ENCODE data around the gene GPATCH1.

Gene GPATCH1

DNA sequence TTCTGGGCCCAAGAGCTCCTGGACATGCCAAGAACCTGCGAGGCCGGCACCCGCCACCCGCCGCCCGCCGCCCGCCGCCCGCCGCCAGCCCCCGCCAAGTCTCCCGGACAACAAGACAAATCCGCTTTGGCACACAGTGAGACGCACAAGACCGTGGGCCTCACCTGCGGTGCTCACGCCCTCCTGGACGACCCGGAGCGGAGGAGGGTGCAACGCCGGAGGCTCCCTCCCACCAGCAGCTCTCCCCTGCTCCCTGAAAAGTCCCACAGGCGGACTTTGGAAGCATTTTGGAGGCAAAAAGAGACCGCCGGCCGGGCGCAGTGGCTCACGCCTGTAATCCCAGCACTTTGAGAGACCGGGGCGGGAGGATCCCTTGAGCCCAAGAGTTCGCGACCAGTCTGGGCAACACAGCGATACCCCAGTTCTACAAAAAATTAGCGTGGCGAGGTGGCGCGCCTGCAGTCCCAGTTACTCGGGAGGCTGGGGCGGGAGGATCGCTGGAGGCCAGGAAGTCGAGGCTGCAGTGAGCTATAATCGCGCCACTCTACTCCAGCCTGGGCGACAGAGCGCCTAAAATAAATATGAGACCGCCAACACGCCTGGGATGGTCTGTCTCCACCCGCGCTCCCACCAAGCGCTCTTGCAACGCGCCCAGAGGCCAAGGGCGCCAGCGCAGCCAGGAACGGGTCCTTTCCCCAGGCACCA lies 17.1 kb upstream of the GPATCH1 start:
- DNase-seq = no peak

DNA sequence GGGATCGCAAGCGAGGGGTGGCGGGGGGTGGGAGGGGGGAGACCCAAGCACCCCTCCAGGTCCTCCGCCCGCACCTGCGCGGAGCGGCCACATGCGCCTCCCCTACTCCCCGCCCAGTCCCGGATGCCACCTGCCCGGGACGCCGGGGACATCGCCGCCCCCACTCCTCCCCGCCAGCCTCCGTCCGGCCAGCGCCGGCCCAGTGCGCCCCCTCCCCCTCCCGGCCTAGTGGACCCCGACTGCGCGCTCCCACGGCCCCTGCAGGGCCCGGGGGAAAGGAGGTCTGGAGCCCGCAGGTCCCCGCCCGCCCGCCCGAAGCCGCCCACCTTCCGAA lies 16.6 kb upstream of the GPATCH1 start:
- DNase-seq = no peak

DNA sequence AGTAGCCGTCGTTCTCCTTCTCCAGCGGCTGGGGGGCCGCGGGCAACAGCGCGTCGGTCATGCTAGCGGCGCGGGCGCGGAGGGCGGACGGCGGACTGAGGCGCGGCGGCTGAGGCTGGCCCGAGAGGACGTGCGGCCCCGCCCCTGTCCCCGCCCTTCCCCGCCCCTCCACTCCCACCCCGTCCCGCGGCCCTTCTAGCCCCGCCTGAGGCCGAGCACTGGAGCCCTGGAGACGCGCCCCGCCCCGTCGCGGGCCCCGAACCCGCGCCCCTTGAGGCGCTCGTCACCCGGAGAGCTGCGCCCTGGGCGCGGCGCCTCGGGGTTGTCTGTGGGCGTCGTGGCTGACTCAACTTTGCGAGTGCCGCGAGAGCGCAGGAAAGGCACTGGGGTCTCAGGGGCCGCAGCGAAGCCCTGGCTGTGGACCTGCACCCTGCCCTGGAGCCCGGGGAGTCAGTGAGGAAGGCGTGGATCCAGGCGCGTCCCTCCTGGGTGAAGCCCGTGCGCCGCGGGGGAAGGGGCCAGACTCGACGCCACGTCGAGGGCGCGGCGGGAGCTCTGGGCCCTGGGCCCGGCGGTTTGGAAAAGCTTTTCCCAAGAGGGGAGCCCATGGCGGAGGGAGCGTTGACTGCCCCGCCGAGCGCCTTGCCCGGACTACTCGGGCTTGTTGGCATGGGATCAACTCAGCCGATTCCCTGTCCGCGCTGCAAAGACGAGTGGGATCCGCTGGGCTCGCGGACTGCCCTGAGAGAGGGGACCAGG lies 16.0 kb upstream of the GPATCH1 start, which contains the start of gene RHPN2:
Gene RHPN2 (minus strand): TSS at position 97 of the 759 bp plus-strand sequence. CDS start 36 bp downstream, at position 61.
- no peak for DNase-seq

DNA sequence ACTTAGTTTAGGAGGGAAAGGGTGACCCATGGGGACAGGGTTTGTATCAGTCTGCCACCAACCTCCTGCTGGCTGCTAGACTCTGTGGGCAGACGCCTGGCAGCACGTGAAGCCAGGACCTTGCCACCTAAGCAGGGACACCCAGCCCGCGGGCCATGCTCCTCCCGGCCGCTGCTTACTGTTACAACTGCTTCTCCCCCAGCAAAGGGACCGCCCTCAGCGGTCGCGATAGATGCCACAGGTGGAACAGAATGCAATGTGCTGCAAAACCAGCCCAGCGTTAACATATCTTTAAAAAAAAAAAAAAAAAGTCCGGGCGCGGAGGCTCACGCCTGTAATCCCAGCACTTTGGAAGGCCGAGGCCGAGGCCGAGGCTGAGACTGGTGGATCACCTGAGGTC lies 14.4 kb upstream of the GPATCH1 start:
- no peak for DNase-seq

DNA sequence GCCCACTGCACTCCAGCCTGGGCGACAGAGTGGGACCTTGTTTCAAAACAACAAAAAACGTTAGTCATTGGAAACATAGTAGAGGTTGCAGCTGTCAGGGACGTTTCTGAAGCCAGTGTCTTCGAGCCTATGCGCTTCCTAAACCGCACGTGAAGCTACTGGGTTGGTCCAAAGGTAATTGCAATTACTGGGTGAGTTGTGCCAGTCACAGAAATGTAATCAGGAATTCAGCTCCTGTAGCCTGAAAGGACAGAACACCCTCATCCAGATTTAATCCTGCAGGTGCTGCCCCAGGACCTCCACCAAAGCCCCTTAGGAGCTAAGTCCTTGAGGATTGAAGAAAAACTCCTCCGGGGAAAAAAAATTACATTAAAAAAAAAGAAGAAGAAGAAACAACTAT lies 13.9 kb upstream of the GPATCH1 start:
- DNase-seq = no peak

DNA sequence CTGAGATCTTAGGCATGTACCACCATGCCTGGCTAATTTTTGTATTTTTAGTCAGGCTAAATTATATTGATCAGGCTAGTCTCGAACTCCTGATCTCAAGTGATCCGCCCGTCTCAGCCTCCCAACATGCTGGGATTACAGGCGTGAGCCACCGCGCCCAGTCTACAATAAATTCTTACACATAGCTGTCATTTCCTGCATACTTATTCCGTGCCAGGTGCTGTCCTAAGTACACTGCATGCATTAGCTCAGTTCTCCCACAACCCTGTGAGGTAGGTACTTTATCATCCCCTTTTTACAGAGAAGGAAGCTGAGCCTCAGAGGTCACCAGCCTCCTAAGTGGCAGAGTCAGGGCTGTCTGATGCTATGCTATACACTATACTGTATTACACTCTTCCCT lies 9.1 kb upstream of the GPATCH1 start:
- DNase-seq = no peak

DNA sequence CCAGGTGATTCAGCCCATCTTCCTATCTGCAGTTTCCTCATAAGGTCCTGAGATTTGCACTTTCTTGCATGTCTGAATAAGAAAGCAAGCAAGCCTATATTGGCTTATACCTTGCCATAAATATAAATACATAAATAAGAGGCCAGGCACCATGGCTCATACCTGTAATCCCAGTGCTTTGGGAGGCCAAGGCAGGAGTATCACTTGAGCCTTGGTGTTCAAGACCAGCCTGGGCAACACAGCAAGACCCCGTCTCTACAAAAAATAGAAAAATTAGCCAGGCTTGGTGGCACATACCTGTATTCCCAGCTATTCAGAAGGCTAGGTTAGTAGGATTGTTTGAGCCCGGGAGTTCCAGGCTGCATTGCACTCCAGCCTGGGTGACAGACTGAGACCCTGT lies 5.5 kb upstream of the GPATCH1 start:
- no peak for DNase-seq

DNA sequence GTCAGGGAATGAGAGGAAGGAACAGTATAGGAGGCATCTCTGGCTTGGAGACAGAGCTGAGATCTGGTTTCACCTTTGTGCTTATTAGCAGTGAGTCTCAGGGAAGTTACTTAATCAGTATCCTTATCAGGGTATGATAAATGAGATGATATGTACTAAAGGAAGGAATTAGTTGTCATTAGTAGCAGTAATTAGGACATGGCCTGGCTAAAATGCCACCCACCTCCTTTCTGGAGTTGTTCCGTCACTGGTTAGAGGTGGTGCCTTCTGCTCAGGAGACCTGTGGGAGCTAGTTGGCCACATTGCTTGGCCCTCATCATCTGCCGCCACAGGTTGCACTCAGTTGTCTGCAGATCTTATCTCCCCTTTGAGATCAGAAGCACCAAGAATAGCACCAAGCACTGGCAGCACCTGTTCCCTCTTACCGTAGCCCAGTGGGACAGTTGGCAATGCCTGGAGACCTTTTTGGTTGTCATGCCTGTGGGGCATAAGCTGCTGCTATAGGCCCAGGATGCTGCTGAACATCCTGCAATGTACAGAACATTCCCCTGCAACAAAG lies 4.7 kb downstream of the GPATCH1 start:
- DNase-seq = no peak

DNA sequence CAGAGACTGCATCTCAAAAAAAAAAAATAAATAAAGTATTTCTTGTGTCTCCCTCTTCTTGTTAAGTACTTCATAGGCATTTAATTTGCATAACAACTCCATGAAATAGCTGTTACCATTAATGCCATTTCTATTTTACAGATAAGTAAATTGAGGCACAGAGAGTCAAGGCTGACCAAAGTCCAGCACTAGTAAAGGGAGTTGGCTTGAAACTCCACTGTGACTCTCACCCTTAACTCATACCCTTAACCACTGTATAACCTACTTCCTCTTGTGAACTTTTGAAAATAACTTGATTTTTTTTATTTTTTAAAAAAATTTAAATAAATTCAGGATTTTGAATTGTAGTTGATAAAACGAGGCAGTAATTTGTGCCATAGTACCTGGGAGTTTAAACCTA lies 6.0 kb downstream of the GPATCH1 start:
- DNase-seq = no peak

DNA sequence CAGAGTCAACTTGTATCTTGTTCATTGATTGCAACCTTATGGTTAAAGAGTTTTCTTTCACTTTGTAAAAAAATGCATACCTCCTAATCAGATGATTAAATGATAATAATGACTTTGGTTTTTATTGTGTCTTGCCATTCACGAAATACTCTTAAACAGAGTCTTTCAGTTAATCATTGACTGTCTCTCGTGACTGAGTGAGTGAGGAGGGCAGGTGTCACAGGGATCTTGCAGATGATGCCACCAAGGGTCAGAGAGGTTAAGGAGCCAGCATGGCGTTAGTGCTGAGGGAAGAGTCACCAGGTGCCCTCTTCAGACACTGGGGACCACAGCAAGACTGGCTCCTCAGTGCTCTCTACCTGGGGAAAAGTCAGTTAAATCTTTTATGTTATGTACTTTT lies 8.0 kb downstream of the GPATCH1 start:
- no peak for DNase-seq

DNA sequence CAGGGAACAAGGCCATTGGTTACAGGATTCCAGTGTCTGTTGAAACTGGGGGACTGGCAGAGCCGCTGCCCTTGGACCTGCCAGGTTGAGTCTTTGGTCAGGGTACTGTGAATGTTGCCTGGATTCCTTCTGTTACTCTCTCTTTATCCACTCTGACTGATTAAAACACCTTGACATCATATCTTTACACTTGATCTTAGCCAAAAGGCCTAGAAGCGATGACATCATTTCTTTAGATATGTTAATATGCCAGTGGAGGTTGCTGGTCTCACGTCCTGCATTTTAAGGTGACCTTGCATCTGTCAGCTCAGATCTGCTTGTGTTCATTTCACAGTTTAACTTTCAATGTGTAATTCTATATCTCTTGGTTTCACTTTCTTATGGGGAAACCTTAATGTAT lies 9.2 kb downstream of the GPATCH1 start:
- DNase-seq = no peak

DNA sequence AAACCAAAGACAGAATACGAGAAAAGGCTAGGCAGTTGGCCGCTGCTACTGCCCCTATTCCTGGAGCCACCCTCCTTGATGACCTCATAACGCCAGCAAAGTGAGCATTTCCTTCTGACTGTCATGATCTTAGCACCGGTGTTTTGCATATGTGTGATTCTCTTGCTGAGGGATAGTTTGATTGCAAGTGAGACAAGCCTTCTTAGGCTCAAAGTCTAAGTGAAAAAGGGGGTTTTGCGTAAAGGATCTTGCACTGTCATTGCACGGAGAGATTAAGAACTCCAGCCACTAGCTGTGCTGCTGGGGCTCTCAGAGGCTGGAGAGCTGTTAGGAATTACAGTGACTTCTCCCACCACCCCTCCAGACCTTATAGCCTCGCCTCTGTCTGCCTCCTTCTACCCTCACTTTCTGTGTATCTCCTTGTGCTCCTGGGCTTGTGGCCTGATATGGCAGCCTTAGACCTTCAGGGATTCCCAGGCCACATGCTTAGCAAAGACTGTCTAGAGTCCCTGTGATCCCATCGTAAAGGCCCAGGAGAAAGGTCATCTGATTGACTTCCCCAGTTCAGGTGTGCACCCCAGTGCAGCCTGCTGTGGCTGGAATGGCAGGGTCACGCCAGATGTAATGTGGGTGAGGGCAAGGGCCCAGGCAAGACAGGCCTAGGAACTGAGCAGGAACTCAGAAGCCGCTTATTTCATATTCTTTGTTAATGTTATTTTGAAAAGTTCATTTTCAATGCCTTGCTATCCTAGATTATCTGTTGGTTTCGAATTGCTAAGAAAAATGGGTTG lies 12.6 kb downstream of the GPATCH1 start:
- no peak for DNase-seq

DNA sequence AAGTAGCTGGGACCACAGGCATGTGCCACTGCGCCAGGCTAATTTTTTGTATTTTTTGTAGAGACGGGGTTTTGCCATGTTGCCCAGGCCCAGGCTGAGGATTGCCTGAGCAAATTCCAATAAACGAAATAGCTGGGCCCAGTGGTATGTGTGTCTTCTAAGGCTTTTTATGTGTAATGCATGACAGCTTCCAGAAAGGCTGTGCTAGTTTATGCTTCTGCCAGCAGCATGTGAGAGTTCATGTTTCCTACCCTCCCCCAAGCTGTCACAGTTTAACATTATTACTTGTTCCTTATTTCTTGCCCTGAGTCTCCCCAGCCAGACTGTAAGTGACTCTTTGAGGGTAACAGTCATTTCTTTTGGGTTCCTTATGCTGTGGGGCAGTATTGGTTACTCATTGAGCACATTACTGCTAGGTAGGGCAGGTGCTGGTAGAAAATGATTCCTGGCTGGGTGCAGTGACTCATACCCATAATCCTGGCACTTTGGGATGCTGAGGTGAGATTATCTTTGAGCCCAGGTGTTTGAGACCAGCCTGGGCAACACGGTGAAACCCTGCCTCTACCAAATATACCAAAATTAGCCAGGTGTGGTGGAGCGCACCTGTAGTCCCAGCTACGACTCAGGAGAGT lies 13.6 kb downstream of the GPATCH1 start:
- no peak for DNase-seq

DNA sequence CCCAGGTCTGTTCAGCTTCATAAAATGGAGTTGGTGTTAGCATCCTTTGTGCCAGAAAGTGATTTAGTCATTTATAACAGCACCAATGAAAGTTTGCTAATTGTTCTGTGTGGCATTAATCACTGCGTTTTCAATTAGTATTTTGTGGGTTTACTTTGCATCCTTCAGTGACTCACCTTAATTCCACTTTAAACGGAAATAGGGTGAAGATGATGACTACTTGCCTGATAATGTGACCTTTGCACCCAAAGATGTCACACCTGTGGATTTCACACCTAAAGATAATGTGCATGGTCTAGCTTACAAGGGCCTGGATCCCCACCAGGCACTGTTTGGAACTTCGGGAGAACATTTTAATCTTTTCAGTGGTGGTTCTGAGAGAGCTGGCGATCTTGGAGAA lies 15.0 kb downstream of the GPATCH1 start:
- DNase-seq = no peak

DNA sequence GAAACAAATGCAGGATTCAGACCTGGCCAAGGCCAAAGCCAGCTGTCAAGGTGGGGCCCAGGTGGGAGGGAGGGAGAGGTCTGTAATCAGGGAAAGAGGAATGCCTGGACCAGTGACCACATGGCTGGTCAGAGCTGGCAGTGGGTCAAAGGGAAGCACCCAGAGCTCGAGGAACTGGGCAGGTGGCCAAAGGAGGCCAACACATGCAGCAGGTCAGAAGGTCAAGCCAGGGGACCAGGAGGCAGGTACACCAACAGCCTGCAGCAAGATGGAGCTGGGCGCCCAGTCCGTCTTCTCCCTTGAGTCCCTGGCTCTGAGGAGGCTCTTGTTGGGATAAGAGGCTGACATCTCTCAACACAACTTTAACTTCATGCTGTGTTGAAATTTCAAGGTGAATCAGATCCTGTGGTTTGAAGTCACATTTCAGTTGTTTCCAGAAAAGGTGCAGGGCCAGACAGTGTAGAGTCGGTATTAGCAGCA lies 17.1 kb downstream of the GPATCH1 start:
- DNase-seq = no peak

DNA sequence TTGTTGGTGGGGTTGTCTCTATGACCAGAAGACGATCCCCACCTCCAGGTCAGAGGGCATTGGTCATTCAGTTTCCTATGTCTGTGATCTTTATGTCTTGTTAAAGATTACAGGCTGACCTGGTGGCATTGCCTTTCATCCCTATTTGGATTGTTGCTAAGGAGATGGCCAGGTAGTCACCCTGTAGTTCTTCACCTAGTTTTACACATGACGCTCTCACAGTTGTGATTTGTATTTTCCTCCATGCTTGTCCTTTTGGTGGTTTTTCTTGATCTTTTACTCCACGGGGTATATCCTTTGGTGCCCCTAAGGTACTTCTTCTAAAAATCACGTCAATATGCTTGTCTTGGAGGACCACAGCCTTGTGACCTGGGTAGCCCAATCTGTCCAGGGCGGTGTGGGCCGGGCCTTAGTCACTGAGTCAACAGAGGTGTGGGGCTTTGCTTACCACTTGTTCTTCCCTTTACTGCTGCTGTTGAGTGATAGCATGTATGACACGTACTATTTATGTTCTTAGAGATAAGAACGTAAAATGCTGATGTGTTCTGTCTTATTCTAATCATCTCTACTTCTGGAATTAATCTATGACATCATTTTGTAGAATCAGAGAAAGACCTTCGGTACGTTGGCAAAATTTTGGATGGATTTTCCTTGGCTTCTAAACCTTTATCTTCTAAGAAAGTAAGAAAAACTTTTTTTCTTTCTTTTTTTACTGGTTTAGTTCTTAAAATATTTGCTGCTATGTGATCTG lies 20.1 kb downstream of the GPATCH1 start:
- no peak for DNase-seq

DNA sequence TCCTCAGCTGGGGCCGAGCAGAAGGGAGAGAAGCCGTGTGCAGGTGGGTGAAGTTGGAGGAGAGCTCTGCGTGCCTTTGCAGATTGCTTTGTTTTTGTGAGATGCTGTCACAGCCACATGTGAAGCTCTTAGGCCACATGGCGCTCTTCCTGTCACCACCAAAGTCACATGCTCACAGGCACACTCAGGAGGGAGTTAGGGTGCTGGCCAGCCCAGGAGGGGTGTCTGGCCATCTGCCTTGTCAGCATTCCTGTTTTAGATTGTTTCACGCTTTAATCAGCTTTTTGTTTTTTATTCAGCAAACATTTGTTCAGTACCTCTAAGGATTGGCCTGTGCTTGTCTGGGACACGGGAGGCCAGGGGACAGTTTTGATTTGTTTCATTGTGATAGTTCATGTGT lies 21.9 kb downstream of the GPATCH1 start:
- no peak for DNase-seq

DNA sequence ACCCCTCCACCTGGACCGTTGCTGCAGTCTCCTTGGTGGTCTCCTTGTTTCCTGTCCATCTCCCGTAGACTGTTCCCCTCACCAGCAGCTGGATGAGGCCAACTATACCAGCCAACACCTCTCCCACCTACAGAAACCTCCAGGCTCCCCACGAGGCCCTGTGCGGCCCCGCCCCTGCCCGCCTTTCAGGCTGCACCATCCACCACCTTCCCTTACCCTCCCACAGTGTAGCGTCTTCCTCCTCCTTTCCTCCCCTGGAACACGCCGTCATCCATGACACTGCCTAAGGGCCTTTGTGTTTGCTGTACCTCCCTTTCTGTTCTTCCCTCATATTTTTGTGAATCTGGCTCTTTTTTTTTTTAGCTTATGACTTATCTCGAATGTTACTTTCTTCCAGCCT lies 27.2 kb downstream of the GPATCH1 start:
- DNase-seq = no peak

DNA sequence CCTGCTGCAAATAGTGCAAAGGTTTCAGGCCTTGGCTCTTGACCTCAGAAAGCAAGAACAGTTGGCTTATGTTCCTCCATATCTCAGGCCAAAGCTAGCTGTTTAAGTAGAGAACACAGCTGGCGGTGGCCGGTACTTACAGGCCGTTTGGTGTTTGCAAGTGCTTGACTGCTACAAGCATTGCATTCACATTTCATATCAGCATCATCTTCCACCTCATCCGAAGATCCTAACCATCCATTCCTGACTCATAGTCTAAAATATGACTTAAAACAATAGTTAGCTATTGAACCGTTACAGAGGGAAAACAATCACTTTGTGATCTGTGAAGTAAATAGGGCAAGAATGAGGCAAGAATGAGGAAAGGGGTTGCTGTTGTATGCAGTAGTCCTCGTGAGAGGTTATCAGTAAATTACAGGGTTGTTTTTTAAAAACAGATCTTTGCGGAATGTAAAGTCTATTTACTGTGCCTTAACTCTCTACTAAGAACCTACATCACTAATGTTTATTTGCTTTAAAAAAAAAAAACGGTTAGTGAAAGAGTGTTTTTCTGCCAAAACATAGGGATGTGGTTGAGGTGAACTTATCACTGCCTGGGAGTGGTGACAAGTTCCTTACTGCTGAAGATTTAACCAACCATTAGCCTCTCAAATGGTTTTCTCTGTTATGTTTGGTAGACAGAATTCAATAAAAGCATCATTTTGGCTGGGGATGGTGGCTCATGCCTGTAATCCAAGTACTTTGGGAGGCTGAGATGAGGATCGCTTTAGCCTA lies 29.3 kb downstream of the GPATCH1 start:
- DNase-seq = no peak

DNA sequence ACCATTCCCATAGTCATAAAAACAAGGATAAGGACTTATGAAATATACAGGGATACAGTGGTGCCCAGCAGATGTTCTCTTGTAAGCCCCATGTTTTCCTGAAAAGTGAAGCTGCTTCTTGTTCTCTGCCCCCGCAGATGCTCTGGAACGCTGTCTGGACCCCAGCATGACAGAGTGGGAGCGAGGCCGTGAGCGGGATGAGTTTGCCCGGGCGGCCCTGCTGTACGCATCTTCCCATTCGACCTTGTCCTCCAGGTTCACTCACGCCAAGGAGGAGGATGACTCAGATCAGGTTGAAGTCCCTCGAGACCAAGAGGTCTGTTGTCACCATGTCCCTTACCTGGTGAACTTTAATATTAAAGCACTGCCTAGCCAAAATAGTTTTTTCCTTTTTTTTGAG lies 30.6 kb downstream of the GPATCH1 start:
- DNase-seq = no peak

DNA sequence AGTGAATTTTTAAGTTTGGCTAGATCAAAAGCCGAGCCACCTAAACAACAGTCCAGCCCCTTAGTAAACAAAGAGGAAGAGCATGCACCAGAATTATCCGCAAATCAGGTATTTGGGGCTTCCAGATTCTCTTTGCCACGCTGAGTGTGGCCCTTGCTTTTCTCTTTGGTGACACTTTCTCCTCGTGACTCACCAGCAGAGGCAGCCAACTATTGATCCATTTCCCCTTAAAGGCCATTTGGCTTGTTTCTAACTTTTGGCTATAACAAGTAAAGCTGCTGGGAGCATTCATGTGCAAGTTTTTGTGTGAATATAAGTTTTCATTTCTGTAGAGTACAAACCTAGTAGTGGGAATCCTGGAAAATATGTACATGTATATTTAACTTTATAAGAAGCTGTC lies 33.3 kb downstream of the GPATCH1 start:
- no peak for DNase-seq
